DLD1 (cell line): ENCODE results near the gene HCRT.
"Not testable (repeated sequence)": the region's sequence is repeated elsewhere in the genome, so short reads cannot be mapped to it uniquely, and the experiment has no call there.

Experiments
- in situ Hi-C: cut with HindIII; loops from 2 replicates; pipeline ENCODE4 v1.10.0; 2017; ENCODE audit warnings: low sequenced_read_pairs

HCRT gene

GRCh38 chr17:42142371-42142896, 42.8 kb downstream of the HCRT start:
- in situ Hi-C loops, result no loop called here

GRCh38 chr17:42141382-42141781, 43.9 kb downstream of the HCRT start:
- in situ Hi-C loops, result no loop called here

- in situ Hi-C loops, result not testable (repeated sequence)
These were observed 44.6 kb downstream of the HCRT start for GRCh38 chr17:42140690-42141089.

- in situ Hi-C loops, result no loop called here
These were observed 46.3 kb downstream of the HCRT start for GRCh38 chr17:42138749-42139492.

- in situ Hi-C loops, result no loop called here
These were observed 48.6 kb downstream of the HCRT start for GRCh38 chr17:42136654-42137051.

GRCh38 chr17:42135664-42136653, 49.3 kb downstream of the HCRT start:
- in situ Hi-C loops, result no loop called here

- in situ Hi-C loops, result no loop called here
These were observed 50.1 kb downstream of the HCRT start for GRCh38 chr17:42135151-42135550.
